Measurements from ENCODE around the gene MARVELD3. TPM values are rescaled to one million over a fixed set of nuclear protein-coding genes. Genes with fewer than 3 reads are reported as not detected.

MARVELD3 gene
- polyA plus RNA-seq, 1 donor (not counting 4 experiments of a cell fraction or from before 2014, with no cell fraction given) = 11.6 TPM

GRCh38 chr16:71635632-71636031 lies 9.6 kb downstream of the MARVELD3 start:
- Histone ChIP-seq H3K27me3 (ENCODE audit: control insufficient read depth, extremely low read depth, insufficient read depth, low read length) (no peaks in the 10 kb centered on the region), H3K36me3 (ENCODE audit: control insufficient read depth in 2 of 2, extremely low read depth in 1 of 2, insufficient read depth in 2 of 2, low read length in 2 of 2) (peaks cover 9 to 14% of the 10 kb centered on the region in 2 experiments), H3K79me2 (ENCODE audit: control insufficient read depth, insufficient read depth, low read length) (peaks cover 6% of the 10 kb centered on the region), H4K20me1 (ENCODE audit: control insufficient read depth, extremely low read depth, insufficient read depth, low read length) (no peaks in the 10 kb centered on the region), H3K4me2 (ENCODE audit: control insufficient read depth, extremely low read depth, insufficient read depth, low read depth, low read length) (no peak overlapping the region), H3K27ac (ENCODE audit: control insufficient read depth, insufficient read depth, low read length) (no peak overlapping the region), H2AFZ (ENCODE audit: control insufficient read depth, low read length) (no peak overlapping the region), H3K9ac (ENCODE audit: control insufficient read depth, extremely low read depth, insufficient read depth, low read length) (no peak overlapping the region), H3K4me1 (ENCODE audit: control insufficient read depth, extremely low read depth, insufficient read depth, low read length) (peaks cover 9% of the 10 kb centered on the region), H3K9me1 (ENCODE audit: control insufficient read depth, extremely low read depth, insufficient read depth, low read length) (no peaks in the 10 kb centered on the region), H3K9me3 (ENCODE audit: control insufficient read depth, low read depth, low read length) (no peaks in the 10 kb centered on the region), H3K4me3 (ENCODE audit: control insufficient read depth in 2 of 3, extremely low read depth in 1 of 3, insufficient read depth in 2 of 3, low read depth in 1 of 3, low read length in 3 of 3) (no peak overlapping the region)
- FAIRE-seq = no peak
- TF ChIP-seq EZH2 (IDR thresholded peaks at IDR 0.05; ENCODE audit: low read length) (no peak), CTCF (optimal IDR thresholded peaks at IDR 0.05 in 1 of 3, IDR thresholded peaks at IDR 0.05 in 1 of 3, conservative IDR thresholded peaks at IDR 0.05 in 1 of 3; ENCODE audit: extremely low read depth in 1 of 3, insufficient read depth in 2 of 3, low read length in 3 of 3) (no peak)
- dilution Hi-C loops (cut with MboI; ENCODE audit: extremely low pct_ligation_motif_present, low sequenced_read_pairs) = no loop called here
- DNase-seq (ENCODE audit: low read depth, low spot score) = no peak

- Histone ChIP-seq H3K79me2 (ENCODE audit: control insufficient read depth, insufficient read depth, low read length) (peaks cover 4% of the 10 kb centered on the region), H3K4me3 (ENCODE audit: control insufficient read depth in 2 of 3, extremely low read depth in 1 of 3, insufficient read depth in 2 of 3, low read depth in 1 of 3, low read length in 3 of 3) (no peak overlapping the region), H3K27me3 (ENCODE audit: control insufficient read depth, extremely low read depth, insufficient read depth, low read length) (no peaks in the 10 kb centered on the region), H3K27ac (ENCODE audit: control insufficient read depth, insufficient read depth, low read length) (no peak overlapping the region), H3K9ac (ENCODE audit: control insufficient read depth, extremely low read depth, insufficient read depth, low read length) (no peak overlapping the region), H3K4me2 (ENCODE audit: control insufficient read depth, extremely low read depth, insufficient read depth, low read depth, low read length) (no peak overlapping the region), H3K4me1 (ENCODE audit: control insufficient read depth, extremely low read depth, insufficient read depth, low read length) (no peaks in the 10 kb centered on the region), H4K20me1 (ENCODE audit: control insufficient read depth, extremely low read depth, insufficient read depth, low read length) (no peaks in the 10 kb centered on the region), H3K9me1 (ENCODE audit: control insufficient read depth, extremely low read depth, insufficient read depth, low read length) (no peaks in the 10 kb centered on the region), H3K9me3 (ENCODE audit: control insufficient read depth, low read depth, low read length) (no peaks in the 10 kb centered on the region), H3K36me3 (ENCODE audit: control insufficient read depth in 2 of 2, extremely low read depth in 1 of 2, insufficient read depth in 2 of 2, low read length in 2 of 2) (peaks cover 9 to 14% of the 10 kb centered on the region in 2 experiments), H2AFZ (ENCODE audit: control insufficient read depth, low read length) (no peak overlapping the region)
- DNase-seq (ENCODE audit: low read depth, low spot score) = no peak
- no peak for TF ChIP-seq CTCF (optimal IDR thresholded peaks at IDR 0.05 in 1 of 3, IDR thresholded peaks at IDR 0.05 in 1 of 3, conservative IDR thresholded peaks at IDR 0.05 in 1 of 3; ENCODE audit: extremely low read depth in 1 of 3, insufficient read depth in 2 of 3, low read length in 3 of 3)
- no peak for TF ChIP-seq EZH2 (IDR thresholded peaks at IDR 0.05; ENCODE audit: low read length)
- FAIRE-seq = no peak
- dilution Hi-C loops (cut with MboI; ENCODE audit: extremely low pct_ligation_motif_present, low sequenced_read_pairs) = no loop called here
These were observed 11.4 kb downstream of the MARVELD3 start for GRCh38 chr16:71637398-71637797.
